ENCODE measurements around the gene SEC31B.

The SEC31B gene, protein sequence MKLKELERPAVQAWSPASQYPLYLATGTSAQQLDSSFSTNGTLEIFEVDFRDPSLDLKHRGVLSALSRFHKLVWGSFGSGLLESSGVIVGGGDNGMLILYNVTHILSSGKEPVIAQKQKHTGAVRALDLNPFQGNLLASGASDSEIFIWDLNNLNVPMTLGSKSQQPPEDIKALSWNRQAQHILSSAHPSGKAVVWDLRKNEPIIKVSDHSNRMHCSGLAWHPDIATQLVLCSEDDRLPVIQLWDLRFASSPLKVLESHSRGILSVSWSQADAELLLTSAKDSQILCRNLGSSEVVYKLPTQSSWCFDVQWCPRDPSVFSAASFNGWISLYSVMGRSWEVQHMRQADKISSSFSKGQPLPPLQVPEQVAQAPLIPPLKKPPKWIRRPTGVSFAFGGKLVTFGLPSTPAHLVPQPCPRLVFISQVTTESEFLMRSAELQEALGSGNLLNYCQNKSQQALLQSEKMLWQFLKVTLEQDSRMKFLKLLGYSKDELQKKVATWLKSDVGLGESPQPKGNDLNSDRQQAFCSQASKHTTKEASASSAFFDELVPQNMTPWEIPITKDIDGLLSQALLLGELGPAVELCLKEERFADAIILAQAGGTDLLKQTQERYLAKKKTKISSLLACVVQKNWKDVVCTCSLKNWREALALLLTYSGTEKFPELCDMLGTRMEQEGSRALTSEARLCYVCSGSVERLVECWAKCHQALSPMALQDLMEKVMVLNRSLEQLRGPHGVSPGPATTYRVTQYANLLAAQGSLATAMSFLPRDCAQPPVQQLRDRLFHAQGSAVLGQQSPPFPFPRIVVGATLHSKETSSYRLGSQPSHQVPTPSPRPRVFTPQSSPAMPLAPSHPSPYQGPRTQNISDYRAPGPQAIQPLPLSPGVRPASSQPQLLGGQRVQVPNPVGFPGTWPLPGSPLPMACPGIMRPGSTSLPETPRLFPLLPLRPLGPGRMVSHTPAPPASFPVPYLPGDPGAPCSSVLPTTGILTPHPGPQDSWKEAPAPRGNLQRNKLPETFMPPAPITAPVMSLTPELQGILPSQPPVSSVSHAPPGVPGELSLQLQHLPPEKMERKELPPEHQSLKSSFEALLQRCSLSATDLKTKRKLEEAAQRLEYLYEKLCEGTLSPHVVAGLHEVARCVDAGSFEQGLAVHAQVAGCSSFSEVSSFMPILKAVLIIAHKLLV

DNA sequence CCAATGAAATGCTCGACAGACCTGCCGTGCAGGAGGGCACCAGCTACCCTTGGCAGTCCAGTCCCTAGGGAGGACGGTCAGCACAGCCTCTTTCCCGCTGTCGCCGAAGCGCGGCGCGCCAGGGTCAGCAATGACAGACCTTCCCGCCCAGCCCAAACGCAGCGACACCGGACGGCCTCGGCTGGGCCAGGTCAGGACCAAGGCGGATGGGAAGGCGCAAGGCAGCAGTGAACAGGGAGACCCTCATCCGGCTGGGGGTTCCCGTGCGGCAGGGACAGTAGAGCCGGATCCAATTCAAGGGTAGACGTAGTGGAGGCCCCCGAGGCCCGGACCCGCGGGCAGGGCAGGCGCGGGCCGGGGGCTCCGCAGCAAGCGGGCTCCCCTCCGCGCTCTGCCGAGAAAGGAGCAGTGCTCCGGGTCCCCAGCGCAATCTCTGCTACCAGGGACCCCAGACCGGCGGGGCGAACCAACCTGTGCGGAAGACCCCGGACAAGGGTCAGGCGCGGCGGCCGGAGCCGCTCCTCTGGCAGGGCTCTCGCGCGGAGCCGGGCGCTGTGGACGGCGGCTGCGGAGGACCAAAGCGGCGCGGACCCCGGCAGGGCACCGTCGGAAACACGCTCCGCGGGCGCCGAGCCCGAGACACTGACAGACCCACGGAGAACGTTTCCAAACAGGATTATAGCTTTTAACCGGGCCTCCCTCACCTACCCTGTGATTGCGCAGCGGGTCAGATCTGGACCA lies at the start of gene SEC31B:
Gene SEC31B, minus strand, starts transcription at position 551 of the 741 bp plus-strand sequence. CDS start 2,909 bp downstream, outside the sequence.
- DNase-seq (ENCODE audit: low read depth, low spot score): peak; percentile 84

DNA sequence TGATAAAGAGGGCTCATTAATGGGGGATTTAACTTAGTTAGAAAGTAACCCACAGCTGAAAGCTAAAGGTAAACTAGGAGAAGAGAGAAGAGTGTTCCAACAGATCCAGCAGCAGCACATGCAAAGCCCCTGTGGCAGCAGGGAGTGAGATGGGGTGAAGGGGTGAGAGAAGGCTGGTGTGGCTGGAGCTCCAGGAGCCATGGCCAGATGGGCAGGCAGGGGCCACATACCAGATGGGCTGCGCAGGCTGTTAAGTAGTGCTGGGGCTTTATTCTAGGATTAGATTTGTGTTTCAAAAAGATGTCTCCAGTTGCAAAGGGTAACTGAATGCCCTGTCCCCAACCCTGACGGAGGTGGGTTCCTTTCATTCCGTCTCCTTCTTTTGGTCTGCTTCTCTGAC lies 49.3 kb upstream of the SEC31B start:
- DNase-seq (ENCODE audit: low read depth, low spot score): no peak

DNA sequence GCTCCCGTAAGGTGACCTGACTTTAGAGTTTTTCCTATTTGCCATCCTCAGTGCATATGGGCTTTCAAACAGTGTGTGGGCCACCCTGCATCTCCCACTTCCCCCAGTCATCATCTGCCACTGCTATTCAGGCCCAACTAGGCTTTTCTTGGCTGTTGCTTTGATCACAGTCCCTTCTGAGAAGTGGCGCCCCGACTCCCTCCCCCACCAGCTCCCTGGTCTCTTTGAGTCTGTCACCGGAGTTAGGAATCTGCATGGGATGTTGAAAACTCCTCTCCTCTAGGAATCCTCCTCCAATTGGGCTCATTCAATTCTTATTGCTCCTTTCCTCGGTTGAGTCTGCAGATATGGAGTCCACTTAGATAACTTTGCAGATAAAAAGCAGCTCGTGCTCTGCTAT lies 48.2 kb upstream of the SEC31B start:
- DNase-seq (ENCODE audit: low read depth, low spot score): no peak

DNA sequence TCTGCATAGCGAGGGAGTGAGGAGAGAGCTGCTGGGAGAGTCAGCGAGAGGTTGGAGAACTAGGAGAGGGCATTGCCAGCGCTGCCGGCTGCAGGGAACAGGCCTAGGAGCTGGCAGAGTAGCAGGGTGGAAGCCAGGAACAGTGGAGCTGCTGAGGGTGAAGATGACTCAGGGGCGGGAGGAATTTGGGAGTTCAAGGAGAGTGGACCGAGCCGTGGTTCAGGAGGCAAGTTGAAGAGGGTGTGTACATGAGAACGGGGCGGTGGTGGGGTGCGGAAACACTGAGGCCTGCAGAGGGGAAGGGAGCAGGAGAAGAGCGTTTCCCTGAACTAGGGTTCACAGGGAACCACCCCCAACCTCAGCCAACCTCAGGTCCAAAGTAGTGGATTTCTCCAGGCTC lies 47.6 kb upstream of the SEC31B start:
- DNase-seq (ENCODE audit: low read depth, low spot score): no peak

DNA sequence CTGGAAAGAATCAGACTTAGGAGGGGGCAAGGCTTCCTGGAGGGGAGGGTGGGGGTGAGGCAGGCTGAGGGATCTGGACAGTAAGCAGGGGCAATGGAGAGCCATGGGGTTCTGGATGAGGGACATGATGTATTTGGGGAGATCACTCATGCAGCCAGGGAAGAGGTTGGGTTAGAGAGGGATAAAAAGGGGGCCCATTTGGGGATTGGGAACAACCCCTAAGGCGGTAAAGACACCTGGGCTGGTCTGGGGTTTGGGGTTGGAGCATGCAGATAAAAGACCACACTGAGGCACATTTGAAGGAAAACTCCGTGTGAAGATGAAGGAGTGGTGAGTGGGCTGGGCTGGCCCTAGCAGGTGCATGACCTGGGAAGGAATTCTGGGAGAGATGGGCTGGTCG lies 46.9 kb upstream of the SEC31B start:
- no peak for DNase-seq (ENCODE audit: low read depth, low spot score)

DNA sequence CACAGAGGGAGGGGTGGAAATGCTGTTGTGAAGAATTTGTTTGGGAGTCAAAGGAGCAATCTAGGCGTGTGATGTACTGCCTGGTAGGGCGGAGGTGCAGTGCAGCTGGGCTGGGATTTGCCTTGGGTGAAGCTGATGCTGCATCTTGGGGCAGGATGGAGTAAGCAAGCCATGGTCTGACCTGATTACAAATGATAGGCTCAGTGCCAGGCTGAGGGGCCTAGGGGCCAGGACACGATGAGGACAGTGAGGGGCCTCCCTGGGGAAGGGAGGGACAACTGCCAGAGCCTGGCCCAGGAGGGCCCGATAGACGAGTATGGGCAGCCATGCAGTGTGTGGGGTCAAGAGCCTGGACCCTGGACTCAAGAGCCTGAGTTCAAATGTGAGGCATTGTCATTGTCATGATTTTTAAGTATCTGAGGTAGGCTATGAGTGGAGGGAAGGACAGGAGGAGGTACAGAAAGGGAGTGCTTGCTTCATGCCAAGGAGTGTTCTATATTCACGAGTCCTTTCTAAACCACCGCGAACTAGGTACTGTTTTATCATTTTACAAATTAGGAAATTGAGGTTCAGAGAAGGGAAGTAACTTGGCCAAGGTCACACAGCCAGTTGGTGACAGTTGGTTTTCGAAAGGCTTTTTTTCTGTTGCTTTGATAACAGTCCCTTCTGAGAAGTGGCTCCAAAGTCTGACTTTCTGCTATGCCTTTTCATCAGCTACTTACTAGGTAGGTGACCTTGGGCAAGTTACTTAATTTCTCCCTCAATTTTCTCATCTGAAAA lies 45.7 kb upstream of the SEC31B start:
- no peak for DNase-seq (ENCODE audit: low read depth, low spot score)

DNA sequence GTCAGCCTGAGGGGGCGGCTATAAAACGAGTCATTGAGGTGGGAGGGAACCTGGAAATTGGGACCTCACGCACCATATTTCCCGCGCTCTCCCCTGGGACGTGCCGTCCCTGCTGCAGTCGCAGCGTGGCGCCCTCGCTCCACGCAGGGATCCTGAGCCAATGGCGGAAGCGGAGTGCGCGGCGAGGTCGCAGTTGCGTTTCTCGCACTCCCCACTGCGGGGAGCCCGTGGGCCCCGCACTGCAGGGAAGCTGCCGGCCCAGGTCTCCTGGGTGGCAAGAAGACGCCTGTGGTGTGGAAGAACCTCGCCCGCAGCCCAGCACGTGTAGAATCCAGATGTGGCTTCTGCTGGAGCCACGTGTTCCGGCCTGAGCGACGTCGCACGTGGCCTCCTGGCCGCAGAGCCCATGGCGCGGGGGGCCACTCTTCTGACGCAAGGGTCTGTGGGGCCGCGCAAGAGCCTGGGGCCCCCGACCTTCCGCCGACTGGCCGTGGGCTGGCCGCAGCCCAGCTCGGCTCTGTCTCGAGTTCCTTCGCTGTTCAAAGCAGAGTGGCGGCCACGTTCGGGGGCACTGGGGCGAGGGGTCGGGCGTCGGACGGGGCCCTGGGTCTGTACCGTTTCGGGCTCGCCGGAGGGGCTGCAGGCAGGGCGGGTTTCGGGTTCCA lies 42.5 kb upstream of the SEC31B start:
- peak; percentile 88 for DNase-seq (ENCODE audit: low read depth, low spot score)

DNA sequence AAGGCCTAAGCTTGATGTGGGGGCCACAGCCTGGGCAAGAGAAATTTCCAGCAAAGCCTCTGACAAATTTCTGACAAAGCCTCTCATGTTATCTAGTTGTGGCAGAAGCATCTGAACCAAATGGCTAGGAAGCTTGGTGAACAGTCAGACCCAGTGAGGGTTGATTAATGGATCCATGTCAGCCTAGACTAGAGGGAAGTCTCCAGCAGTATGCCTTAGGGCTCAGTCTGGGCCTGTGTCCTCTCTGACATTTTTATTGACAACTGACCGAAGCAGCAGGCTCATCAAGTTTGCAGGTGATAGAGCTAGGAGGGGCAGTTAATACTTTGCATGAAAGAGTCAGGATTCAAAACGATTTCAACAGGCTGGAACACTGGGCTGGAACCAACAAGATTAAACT lies 41.3 kb upstream of the SEC31B start:
- peak; percentile 66 for DNase-seq (ENCODE audit: low read depth, low spot score)

DNA sequence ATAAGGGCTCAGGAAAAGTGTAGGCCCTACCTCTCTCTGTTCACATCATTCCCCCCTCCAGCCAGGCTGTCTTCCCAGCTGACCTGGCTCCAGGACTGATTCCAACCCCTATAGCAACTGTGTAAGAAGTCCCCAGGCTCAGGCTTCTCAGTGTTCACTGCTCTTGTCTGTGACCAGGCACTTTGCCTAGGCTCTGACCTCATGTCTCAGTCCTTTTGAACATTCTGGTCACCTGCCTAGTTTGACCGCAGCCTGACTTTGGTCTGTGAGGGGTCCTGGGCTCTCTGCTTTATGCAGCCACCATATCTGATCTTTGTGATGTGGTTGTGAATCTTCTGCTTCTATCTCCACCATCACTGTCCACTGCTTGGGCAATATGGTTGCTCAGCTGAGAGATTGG lies 40.6 kb upstream of the SEC31B start:
- no peak for DNase-seq (ENCODE audit: low read depth, low spot score)

DNA sequence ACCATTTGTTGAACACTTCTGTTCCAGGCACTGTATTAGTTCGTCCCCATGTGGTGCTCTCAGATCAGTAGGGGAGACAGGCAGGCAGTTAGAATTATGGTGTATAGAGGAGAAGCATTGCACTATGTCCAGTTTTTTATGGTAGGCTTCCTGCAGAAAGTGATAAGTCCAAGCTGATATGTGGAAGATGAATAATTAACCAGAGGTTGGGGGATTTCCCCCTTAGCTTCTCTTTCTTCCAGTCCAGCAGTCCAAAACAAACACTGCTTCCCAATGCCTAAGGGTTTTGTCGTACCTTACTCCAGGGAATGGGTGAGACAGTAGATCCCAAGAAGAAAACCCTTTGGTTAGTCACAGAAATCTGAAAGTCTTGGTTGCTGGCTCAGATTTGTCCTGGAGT lies 35.2 kb upstream of the SEC31B start:
- no peak for DNase-seq (ENCODE audit: low read depth, low spot score)

DNA sequence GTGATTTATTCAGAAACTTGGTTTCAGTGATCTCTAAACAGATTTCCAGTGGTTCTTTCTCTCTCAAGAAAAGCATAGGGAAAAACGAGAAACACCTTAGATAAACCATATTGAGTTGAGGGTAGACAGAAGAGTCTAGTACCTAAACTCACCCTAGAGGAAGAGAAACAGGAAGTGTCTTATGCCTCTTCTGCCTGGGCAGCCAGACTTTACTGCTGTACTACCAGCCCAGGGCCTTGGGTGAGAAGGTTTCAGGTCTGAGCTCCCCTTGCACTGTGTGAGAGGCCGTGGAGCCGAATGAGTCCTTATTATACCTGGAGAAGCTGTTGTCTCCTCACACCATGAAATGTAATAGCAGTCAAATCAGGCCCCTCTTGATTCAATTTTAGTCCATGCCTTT lies 34.3 kb upstream of the SEC31B start:
- no peak for DNase-seq (ENCODE audit: low read depth, low spot score)

DNA sequence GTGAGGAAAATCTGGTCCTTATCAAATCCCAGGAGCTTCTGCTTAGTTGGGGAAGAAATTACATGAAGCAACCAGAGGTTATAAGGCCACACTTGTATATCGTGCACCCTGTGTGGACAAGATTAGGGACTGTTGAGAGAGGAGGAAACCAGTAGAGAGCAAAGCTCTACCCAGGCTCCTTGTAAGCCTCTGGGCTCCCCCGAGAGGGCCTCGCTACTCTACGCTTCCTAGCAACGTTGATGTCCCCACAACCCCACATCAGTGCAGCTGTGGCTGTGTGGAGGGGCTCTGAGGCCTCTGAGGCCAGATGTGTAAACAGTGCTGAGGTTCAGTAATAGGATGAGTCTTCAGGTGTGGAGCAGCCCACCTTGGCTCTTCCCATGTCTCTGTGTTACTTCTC lies 32.1 kb upstream of the SEC31B start:
- no peak for DNase-seq (ENCODE audit: low read depth, low spot score)

DNA sequence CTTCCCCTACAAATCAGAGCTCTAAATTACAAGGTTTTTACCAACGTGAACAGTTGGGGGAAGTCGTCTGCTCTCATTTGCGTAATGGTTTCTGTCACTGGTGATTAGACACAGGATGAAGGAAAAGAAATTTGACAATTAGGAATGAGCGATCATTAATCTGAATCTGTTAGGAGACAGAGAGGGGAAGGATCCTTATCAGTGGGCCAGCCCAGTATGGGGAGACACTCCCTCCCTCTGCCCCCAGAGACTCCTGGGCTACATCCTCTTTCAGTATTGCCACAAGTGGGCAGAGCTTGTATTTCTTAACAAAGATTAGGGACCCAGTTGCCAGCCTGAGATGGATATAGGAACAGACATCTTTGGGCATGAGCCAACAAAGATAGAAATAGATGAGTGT lies 31.5 kb upstream of the SEC31B start:
- no peak for DNase-seq (ENCODE audit: low read depth, low spot score)

DNA sequence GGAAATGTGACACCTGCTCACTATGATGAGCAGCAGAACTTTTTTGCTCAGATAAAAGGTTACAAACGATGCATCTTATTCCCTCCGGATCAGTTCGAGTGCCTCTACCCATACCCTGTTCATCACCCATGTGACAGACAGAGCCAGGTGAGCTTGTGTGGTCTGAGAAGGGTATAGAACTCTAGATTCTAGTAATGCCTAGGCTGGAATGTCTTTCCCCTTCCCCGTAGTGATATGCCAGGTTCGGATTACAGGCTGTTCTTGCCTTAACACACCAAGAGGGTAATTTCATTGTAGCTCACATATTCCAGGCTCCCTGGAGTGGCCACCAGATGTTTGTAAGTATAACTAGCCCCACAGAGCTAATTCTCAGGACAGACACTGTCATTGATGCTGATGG lies 25.3 kb upstream of the SEC31B start:
- no peak for DNase-seq (ENCODE audit: low read depth, low spot score)

DNA sequence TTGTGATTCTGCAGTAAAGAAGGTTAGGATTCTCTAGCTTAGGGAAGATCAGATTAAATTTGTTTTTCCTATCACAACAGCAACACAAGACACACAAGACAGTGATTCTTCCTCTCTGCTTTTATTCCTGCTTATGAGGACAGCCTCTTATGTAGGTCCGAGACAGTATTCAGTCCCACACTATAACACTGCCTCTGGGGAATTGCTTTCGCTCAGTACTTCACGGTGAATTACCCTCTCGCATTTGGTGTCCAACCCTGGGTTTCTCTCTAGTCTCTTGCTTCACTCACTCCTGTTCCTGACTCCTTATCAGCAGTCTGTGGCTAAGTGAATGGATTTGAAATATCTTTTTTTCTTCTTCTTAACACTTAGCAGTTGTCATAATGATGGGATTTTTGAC lies 17.8 kb upstream of the SEC31B start:
- DNase-seq (ENCODE audit: low read depth, low spot score): no peak

DNA sequence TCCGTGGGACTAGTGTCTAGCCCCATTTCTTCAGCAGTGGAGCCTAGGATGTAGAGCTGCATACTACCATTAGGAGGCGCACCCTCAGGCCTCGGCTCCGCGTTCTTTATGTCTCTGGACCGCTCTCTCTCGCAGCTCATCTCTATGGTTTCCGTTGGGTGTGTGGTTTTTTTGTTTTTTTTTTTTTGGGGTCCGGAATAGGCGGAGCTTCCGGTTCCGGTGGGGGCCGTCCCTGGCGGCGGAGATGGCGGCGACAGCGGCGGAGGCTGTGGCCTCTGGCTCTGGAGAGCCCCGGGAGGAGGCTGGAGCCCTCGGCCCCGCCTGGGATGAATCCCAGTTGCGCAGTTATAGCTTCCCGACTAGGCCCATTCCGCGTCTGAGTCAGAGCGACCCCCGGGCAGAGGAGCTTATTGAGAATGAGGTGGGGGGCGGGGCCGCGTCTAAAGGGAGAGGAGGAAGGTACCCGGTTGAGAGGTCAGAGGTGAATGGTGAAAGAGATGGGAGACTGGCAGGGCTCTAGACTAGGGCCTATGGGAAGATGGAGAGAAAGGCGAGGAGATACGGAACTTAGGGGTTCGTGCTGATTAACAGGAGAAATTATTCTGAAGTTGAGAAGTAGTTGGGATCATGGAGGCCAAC lies 16.2 kb upstream of the SEC31B start, which contains the start of gene HIF1AN:
Gene HIF1AN, plus strand, starts transcription at position 229 of the 639 bp plus-strand sequence. Its CDS starts 16 bp downstream, at position 245.
- peak; percentile 97 for DNase-seq (ENCODE audit: low read depth, low spot score)

DNA sequence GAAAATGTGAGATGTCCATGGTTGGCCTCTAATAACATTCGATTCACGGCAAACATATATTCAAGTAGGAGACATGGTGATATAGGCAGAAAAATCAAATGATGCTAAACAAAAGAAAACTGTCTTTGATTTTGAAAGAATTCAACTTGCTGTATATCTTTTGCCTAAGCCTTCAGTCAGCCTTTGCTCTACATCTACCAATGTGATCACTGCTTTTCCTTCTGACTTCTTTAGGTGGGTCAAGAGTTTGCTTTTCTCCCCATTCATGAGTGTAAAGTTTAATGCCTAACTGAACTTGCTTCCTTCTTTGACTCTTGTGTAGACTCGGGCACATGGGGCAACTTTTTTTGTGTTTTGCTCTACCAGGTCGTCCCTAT lies 15.7 kb upstream of the SEC31B start:
- no peak for DNase-seq (ENCODE audit: low read depth, low spot score)

DNA sequence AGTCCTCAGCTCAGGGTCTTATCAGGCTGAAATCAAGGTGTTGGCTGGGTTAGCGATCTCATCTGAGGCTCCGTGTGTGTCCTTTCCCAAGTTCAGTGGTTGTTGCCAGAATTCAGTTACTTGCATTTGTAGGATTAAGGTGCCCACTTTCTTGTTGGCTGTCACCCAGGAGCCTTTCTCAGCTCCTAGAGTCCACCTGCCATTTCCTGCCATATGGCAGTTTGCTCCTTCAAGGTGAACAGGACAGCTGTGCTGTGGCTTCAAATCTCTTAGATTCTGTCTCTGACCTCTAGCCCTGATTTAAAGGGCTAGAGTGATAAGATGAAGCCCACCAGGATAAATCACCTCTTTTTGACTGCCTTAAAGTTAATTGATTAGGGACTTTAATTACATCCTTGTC lies 15.1 kb upstream of the SEC31B start:
- no peak for DNase-seq (ENCODE audit: low read depth, low spot score)

DNA sequence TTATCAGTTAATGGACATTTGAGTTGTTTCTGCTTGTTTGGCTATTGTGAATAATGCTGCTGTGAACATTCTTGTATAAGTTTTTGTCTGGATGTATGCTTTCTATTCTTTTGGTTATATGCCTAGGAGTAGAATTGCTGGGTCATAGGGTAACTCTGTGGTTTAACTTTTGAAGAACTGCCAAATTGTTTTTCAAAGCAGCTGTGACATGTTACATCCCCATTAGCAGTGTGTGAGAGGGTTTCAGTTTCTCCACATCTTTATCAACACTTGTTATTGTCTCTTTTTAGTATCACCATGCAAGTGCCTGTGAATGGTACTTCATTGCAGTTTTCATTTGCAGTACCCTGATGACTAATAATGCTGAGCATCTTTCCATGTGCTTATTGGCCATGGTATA lies 12.1 kb upstream of the SEC31B start:
- no peak for DNase-seq (ENCODE audit: low read depth, low spot score)
